PC-9 (cell line): Measurements from ENCODE around the gene EZR. TPM values are rescaled to one million over a fixed set of nuclear protein-coding genes. Genes with fewer than 3 reads are reported as not detected.
"Not testable (repeated sequence)": the region's sequence is repeated elsewhere in the genome, so short reads cannot be mapped to it uniquely, and the experiment has no call there.

Experiments used
- BruUV-seq: library from RNA; stranded (reverse); fragments of 400-500 nt; replicated peaks from 2 replicates; lab custom pipeline; 2021; lab: Mats Ljungman, UMichigan
- CTCF ChIA-PET: fragments of 300-600 bp; sonication (Branson Sonifier 250); formaldehyde crosslinking; loops from one replicate; lab custom pipeline; 2022; ENCODE audit warnings: antibody characterized with exemption; lab: Charles Lee
- POLR2A ChIA-PET: fragments of 300-600 bp; sonication (Branson Sonifier 250); formaldehyde crosslinking; loops from one replicate; lab custom pipeline; 2022; ENCODE audit warnings: antibody characterized with exemption; ENCODE audit not compliant: unreplicated experiment; lab: Charles Lee
- DNase-seq, 2 experiments: peaks; one replicate each; pipeline versions ENCODE4 v3.0.0 to v3.0.0-alpha.2; 2015 to 2022; ENCODE audit warnings: mixed read lengths in 1 of 2
- H2AFZ ChIP-seq: fragments of 200-600 bp; sonication (generic); 2 replicates; pipeline ENCODE4 v1.8.1; 2017; ENCODE audit warnings: antibody characterized with exemption
- H3F3A ChIP-seq: fragments of 200-600 bp; sonication (generic); 2 replicates; pipeline ENCODE4 v1.8.1; 2017; ENCODE audit warnings: antibody characterized with exemption, mild to moderate bottlenecking, low read depth; ENCODE audit not compliant: insufficient read depth
- H3K27ac ChIP-seq: fragments of 200-600 bp; sonication (generic); 2 replicates; pipeline ENCODE4 v1.6.1; 2016; ENCODE audit warnings: mixed run types
- H3K27me3 ChIP-seq: fragments of 200-600 bp; sonication (generic); 2 replicates; pipeline ENCODE4 v1.6.1; 2016; ENCODE audit warnings: low read depth, mixed run types; ENCODE audit not compliant: insufficient read depth
- H3K36me3 ChIP-seq: fragments of 200-600 bp; sonication (generic); 2 replicates; pipeline ENCODE4 v1.6.1; 2016; ENCODE audit warnings: low read depth, mixed run types
- H3K4me1 ChIP-seq: fragments of 200-600 bp; sonication (generic); replicated peaks from 2 replicates; pipeline ENCODE4 v1.6.1; 2016; ENCODE audit warnings: mixed run types; ENCODE audit not compliant: insufficient read depth
- H3K4me2 ChIP-seq: fragments of 200-600 bp; sonication (generic); 2 replicates; pipeline ENCODE4 v1.6.1; 2017; ENCODE audit warnings: mixed run types
- H3K4me3 ChIP-seq: fragments of 200-600 bp; sonication (generic); 2 replicates; pipeline ENCODE4 v1.6.1; 2016; ENCODE audit warnings: mixed run types
- H3K79me2 ChIP-seq: fragments of 200-600 bp; sonication (generic); 2 replicates; pipeline ENCODE4 v1.6.1; 2017; ENCODE audit warnings: low read depth, mixed run types
- H3K9me2 ChIP-seq: fragments of 200-600 bp; sonication (generic); 2 replicates; pipeline ENCODE4 v1.8.1; 2017; ENCODE audit warnings: mild to moderate bottlenecking; ENCODE audit not compliant: insufficient read depth
- H3K9me3 ChIP-seq: fragments of 200-600 bp; sonication (generic); 2 replicates; pipeline ENCODE4 v1.8.1; 2016; ENCODE audit warnings: low read depth; ENCODE audit not compliant: insufficient read depth
- H4K20me1 ChIP-seq: fragments of 200-600 bp; sonication (generic); 2 replicates; pipeline ENCODE4 v1.8.1; 2017; ENCODE audit not compliant: insufficient read depth
- EZH2 ChIP-seq: fragments of 200-600 bp; sonication (generic); IDR thresholded peaks from 2 replicates; pipeline ENCODE4 v1.8.0; 2017; ENCODE audit warnings: antibody characterized with exemption, low read depth
- intact Hi-C: fragments of 100-400 bp; cut with micrococcal nuclease; formaldehyde crosslinking; loops from one replicate; pipeline ENCODE4 v1.10.0; 2022; ENCODE audit not compliant: unreplicated experiment
- total RNA-seq: library from RNA; stranded (reverse); gene quantifications from 2 replicates; pipeline ENCODE4 v1.2.3, GENCODE V29; 2021
- TF ChIP-seq, protein P1 (sequence below): fragments of 200-600 bp; sonication (generic); conservative IDR thresholded peaks from 2 replicates; pipeline ENCODE4 v1.6.1; 2017; ENCODE audit warnings: mixed run types, antibody characterized with exemption, mild to moderate bottlenecking, moderate library complexity

EZR gene
- total RNA-seq, 1 experiment from 2014 or later, result 240 TPM

DNA sequence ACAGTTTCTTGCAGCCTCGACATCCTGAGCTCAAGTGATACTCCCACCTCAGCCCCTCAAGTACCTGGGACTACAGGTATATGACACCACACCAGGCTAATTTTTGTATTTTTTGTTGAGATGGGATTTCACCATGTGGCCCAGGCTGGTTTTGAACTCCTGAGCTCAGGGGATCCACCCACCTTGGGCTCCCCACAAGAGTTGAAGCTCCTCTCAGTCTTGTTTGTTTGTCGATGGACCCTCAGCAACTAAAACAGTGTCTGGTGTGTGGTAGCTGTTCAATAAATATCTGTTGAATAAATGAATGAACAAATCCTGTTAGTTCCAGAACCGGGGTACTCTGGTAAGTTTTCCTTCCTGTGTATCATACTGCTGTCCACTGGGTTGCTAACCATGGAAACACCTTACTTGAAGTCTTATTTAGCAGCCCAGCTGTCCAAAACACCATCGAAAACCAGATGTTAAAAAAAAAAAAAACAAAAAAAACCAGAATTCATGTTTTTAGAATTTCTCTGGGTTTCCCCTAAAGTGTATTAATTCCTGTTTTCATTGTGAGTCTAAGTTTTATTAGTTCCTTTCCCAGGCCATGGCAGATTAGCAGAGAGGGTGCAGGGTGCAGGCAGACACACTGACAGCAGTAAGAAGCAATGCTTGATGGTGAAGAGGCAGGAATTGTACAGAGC, 7.8 kb upstream of the EZR start:
- TF ChIP-seq EZH2, result no peak
- TF ChIP-seq, protein P1, sequence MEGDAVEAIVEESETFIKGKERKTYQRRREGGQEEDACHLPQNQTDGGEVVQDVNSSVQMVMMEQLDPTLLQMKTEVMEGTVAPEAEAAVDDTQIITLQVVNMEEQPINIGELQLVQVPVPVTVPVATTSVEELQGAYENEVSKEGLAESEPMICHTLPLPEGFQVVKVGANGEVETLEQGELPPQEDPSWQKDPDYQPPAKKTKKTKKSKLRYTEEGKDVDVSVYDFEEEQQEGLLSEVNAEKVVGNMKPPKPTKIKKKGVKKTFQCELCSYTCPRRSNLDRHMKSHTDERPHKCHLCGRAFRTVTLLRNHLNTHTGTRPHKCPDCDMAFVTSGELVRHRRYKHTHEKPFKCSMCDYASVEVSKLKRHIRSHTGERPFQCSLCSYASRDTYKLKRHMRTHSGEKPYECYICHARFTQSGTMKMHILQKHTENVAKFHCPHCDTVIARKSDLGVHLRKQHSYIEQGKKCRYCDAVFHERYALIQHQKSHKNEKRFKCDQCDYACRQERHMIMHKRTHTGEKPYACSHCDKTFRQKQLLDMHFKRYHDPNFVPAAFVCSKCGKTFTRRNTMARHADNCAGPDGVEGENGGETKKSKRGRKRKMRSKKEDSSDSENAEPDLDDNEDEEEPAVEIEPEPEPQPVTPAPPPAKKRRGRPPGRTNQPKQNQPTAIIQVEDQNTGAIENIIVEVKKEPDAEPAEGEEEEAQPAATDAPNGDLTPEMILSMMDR, result no peak
- Histone ChIP-seq H3K4me3 (no peak overlapping the region), H3K79me2 (no peaks in the 10 kb centered on the region), H3K9me3 (no peaks in the 10 kb centered on the region), H3F3A (no peaks in the 10 kb centered on the region), H3K27ac (no peak overlapping the region), H3K27me3 (no peaks in the 10 kb centered on the region), H3K36me3 (no peaks in the 10 kb centered on the region), H2AFZ (no peak overlapping the region), H3K4me2 (no peak overlapping the region), H4K20me1 (no peaks in the 10 kb centered on the region), H3K9me2 (no peaks in the 10 kb centered on the region), H3K4me1 (peaks cover 11% of the 10 kb centered on the region)
- CTCF ChIA-PET, result no interaction called here
- DNase-seq, result no peak
- POLR2A ChIA-PET, result no interaction called here
- intact Hi-C loops, result no loop called here
- no TSS peak for BruUV-seq

DNA sequence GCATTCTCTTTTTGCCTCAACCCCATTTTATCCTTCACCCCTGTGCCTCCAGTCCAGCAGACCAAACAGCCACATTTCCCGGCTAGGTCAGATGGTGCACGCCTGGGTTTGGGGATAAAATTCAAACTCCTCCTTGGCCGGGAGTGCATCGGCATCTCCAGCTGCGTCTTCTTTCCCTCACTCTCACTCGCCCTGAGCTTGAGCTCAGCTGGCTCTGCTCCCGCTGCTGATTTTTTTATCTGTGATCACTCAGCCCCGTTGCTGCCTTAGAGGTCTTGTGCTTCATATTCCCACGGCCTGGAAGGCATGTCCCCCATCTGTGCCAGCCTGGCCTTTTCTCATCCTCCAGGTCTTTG, 6.8 kb upstream of the EZR start:
- POLR2A ChIA-PET, result no interaction called here

DNA sequence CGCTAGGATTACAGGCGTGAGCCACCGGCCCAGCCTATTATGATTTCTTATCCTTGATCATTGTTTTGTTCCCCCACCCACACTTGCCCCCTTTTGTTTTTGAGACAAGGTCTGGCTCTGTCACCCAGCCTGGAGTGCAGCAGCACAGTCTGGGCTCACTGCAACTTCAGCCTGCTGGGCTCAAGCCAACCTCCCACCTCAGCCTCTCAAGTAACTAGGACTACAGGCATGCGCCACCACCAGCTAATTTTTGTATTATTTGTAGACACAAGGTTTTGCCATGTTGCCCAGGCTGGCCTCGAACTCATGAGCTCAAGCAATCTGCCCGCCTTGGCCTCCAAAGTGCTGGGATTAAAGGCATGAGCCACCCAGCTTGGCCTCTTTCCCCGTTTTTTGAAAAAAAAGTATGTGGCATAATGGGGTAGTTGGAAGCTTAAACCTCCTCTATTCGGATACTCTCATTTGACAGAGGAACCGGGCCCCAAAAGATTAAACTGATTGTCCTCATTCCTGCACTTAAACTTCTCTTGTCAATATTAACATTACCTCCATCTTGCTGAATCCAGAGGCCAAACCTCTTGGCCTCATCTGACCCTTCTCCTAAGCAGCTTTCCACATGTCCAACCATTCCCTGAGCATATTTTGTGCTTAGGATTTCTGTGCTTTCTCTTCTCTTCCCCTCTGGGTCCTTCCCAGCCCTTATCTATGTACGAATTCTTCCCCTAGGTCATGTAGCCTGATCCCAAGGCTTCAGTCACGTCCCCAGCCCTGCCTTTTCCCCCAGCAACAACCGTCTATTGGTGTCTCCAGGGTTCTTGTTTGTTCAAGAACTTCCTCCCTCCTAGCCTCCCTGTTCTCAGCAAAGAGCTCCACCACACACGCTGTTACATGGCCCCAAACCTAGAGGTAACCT, 6.1 kb upstream of the EZR start:
- POLR2A ChIA-PET, result no interaction called here
- Histone ChIP-seq H3K27ac (no peak overlapping the region), H4K20me1 (no peaks in the 10 kb centered on the region), H3K27me3 (no peaks in the 10 kb centered on the region), H3K4me3 (no peak overlapping the region), H3K4me1 (peaks cover 5% of the 10 kb centered on the region), H3K9me2 (no peaks in the 10 kb centered on the region), H3K9me3 (no peaks in the 10 kb centered on the region), H3K36me3 (no peaks in the 10 kb centered on the region), H3K4me2 (no peak overlapping the region), H3K79me2 (no peaks in the 10 kb centered on the region), H2AFZ (no peak overlapping the region), H3F3A (peaks cover 4% of the 10 kb centered on the region)
- CTCF ChIA-PET, result interaction anchor here (0.6 kb wide), 1 partner anchor 44 kb away, joined by 4 read pairs; no protein-coding TSS in a partner anchor
- intact Hi-C loops, result no loop called here
- BruUV-seq, result no TSS peak
- TF ChIP-seq, protein P1, result no peak
- no peak for TF ChIP-seq EZH2
- no peak for DNase-seq

More for the DNA sequence above, 6.8 kb upstream of the EZR start:
- Histone ChIP-seq H3K9me2 (no peaks in the 10 kb centered on the region), H3K36me3 (no peaks in the 10 kb centered on the region), H3K27ac (no peak overlapping the region), H4K20me1 (no peaks in the 10 kb centered on the region), H3K4me2 (no peak overlapping the region), H3K79me2 (no peaks in the 10 kb centered on the region), H3K4me1 (peaks cover under 1% of the 10 kb centered on the region; the same call in 1 of the 2 replicates), H2AFZ (no peak overlapping the region), H3F3A (no peaks in the 10 kb centered on the region), H3K27me3 (no peaks in the 10 kb centered on the region), H3K4me3 (no peak overlapping the region), H3K9me3 (no peaks in the 10 kb centered on the region)
- TF ChIP-seq, protein P1, result no peak
- no peak for TF ChIP-seq EZH2
- CTCF ChIA-PET, result interaction anchor here (0.6 kb wide), 1 partner anchor 44 kb away, joined by 4 read pairs; no protein-coding TSS in a partner anchor
- BruUV-seq, result no TSS peak
- no peak for DNase-seq
- intact Hi-C loops, result no loop called here

DNA sequence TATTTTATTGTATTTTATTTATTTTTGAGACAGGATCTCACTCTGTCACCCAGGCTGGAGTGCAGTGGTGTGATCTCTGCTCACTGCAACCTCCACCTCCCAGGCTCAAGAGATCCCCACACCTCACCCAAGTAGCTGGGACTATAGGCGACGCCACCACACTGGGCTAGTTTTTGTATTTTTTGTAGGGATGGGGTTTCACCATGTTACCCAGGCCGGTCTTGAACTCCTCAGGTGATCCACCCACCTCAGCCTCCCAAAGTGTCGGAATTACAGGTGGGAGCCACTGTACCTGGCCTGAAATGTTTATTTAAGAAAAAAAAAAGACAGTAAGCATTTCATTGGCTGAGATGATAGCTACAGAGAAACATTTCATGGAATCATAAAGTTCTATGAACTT, 4.4 kb upstream of the EZR start:
- not testable (repeated sequence) for BruUV-seq, H4K20me1 ChIP-seq
- CTCF ChIA-PET, result interaction anchor here (0.7 kb wide), 1 partner anchor 24 kb away, joined by 3 read pairs; no protein-coding TSS in a partner anchor

More for the DNA sequence above, 4.4 kb upstream of the EZR start:
- H3K27me3 ChIP-seq, H2AFZ ChIP-seq, H3K36me3 ChIP-seq, H3K27ac ChIP-seq, intact Hi-C loops, POLR2A ChIA-PET, H3K9me3 ChIP-seq, H3K79me2 ChIP-seq, H3K4me3 ChIP-seq, H3K4me2 ChIP-seq, DNase-seq, H3K9me2 ChIP-seq: not testable (repeated sequence)
- Histone ChIP-seq H3F3A (peaks cover 14% of the 10 kb centered on the region), H3K4me1 (peaks cover 14% of the 10 kb centered on the region)
